ENCODE results near the gene APLNR.

Gene APLNR

DNA sequence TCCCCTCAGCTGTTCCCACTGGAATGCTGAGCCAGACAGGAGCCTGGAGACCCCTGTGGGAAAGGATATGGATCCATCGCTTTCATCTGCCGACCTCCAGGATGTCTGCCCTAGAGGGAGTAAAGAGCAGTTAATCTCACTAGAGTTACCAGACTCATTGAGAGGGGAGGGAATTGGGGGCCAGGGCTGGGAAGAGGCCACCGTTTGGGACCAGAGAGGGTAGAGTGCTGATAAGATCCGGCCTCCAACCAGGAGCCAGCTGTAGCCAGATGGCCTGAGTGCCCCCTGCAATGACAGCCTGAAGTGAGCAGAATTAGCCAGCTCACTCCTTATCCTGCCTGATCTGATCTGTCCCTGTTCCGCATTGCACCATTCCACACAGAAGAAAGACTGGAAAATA, 3.7 kb upstream of the APLNR start:
- Mint-ChIP-seq H3K36me3 (ENCODE audit: low read depth) (no peaks in the 10 kb centered on the region), H3K4me3 (no peak overlapping the region), H3K4me1 (ENCODE audit: low read depth) (peaks cover 9% of the 10 kb centered on the region), H3K27ac (no peak overlapping the region), H3K27me3 (ENCODE audit: low read depth) (peaks cover 13% of the 10 kb centered on the region), H3K9me3 (no peaks in the 10 kb centered on the region)
- no peak for DNase-seq (ENCODE audit: low spot score)

DNA sequence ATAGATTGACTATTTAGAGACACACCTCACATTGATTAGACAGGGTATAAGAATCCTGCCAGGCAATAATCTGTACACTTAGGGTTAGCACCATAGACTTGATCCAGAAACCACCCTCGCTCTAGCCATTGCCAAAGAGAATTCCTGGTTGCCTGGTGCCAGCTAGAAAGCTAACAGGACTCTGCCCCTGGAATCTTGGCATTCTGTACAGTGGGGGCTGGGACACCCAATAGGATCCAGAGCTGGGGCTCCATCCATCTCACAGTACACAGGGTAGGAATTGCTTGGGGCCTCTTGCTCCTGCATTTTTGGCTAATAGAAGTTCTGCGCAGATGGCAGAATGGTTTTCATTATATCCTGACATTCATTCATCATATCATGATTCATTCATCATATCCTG, 3.0 kb upstream of the APLNR start:
- H3K4me1 Mint-ChIP-seq (ENCODE audit: low read depth) = peaks cover 9% of the 10 kb centered on the region
- H3K27me3 Mint-ChIP-seq (ENCODE audit: low read depth) = peaks cover 17% of the 10 kb centered on the region
- no peak overlapping the region for H3K27ac Mint-ChIP-seq
- H3K9me3 Mint-ChIP-seq = no peaks in the 10 kb centered on the region
- H3K36me3 Mint-ChIP-seq (ENCODE audit: low read depth) = no peaks in the 10 kb centered on the region
- no peak for DNase-seq (ENCODE audit: low spot score)
- no peak overlapping the region for H3K4me3 Mint-ChIP-seq

- Mint-ChIP-seq H3K27me3 (ENCODE audit: low read depth) (peaks cover 20% of the 10 kb centered on the region), H3K9me3 (no peaks in the 10 kb centered on the region)
- DNase-seq (ENCODE audit: low spot score) = no peak
These were observed 2.3 kb upstream of the APLNR start for GRCh38 chr11:57239348-57239747.

GRCh38 chr11:57235761-57236703, 1.0 kb downstream of the APLNR start:
- no peak overlapping the region for H3K27ac Mint-ChIP-seq
- no peak overlapping the region for H3K4me3 Mint-ChIP-seq
- DNase-seq (ENCODE audit: low spot score) = no peak
- peaks cover 46% of the 10 kb centered on the region for H3K27me3 Mint-ChIP-seq (ENCODE audit: low read depth)
- H3K9me3 Mint-ChIP-seq = no peaks in the 10 kb centered on the region
- H3K36me3 Mint-ChIP-seq (ENCODE audit: low read depth) = no peaks in the 10 kb centered on the region
- peaks cover 6% of the 10 kb centered on the region for H3K4me1 Mint-ChIP-seq (ENCODE audit: low read depth)

More at GRCh38 chr11:57239348-57239747, 2.3 kb upstream of the APLNR start:
- Mint-ChIP-seq H3K4me1 (ENCODE audit: low read depth) (peaks cover 6% of the 10 kb centered on the region), H3K36me3 (ENCODE audit: low read depth) (no peaks in the 10 kb centered on the region), H3K4me3 (no peak overlapping the region), H3K27ac (no peak overlapping the region)

DNA sequence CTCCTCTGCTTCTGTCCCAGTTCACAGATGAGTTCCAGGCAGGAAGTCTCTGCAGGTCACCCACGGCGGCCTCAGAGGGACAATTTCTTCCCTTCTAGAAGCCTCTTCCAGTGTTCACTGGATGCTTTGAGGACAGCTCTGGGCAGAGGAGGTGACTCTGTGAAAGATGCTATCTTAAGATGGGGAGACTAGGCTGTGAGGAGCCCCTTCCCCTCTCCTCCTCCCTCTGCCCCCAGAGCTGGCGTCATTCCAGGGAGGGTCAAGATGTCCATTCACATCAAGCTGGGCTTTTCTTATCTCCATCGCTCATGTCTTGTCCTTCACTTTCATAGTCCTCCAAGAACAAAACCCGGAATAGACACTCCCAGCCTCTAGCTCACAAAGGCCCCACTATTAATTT, 3.3 kb downstream of the APLNR start:
- Mint-ChIP-seq H3K4me3 (no peak overlapping the region), H3K9me3 (no peaks in the 10 kb centered on the region), H3K4me1 (ENCODE audit: low read depth) (peaks cover 6% of the 10 kb centered on the region), H3K36me3 (ENCODE audit: low read depth) (no peaks in the 10 kb centered on the region), H3K27ac (no peak overlapping the region), H3K27me3 (ENCODE audit: low read depth) (peaks cover 59% of the 10 kb centered on the region)
- no peak for DNase-seq (ENCODE audit: low spot score)

GRCh38 chr11:57231539-57232253, 5.4 kb downstream of the APLNR start:
- H3K36me3 Mint-ChIP-seq (ENCODE audit: low read depth) = no peaks in the 10 kb centered on the region
- H3K9me3 Mint-ChIP-seq = no peaks in the 10 kb centered on the region
- DNase-seq (ENCODE audit: low spot score) = no peak
- no peak overlapping the region for H3K27ac Mint-ChIP-seq
- H3K4me1 Mint-ChIP-seq (ENCODE audit: low read depth) = no peaks in the 10 kb centered on the region
- H3K27me3 Mint-ChIP-seq (ENCODE audit: low read depth) = peaks cover 49% of the 10 kb centered on the region
- H3K4me3 Mint-ChIP-seq = no peak overlapping the region

- H3K9me3 Mint-ChIP-seq = no peaks in the 10 kb centered on the region
- DNase-seq (ENCODE audit: low spot score) = no peak
- no peaks in the 10 kb centered on the region for H3K36me3 Mint-ChIP-seq (ENCODE audit: low read depth)
- H3K4me1 Mint-ChIP-seq (ENCODE audit: low read depth) = no peaks in the 10 kb centered on the region
- H3K27me3 Mint-ChIP-seq (ENCODE audit: low read depth) = peaks cover 48% of the 10 kb centered on the region
- no peak overlapping the region for H3K4me3 Mint-ChIP-seq
- no peak overlapping the region for H3K27ac Mint-ChIP-seq
These were observed 6.1 kb downstream of the APLNR start for GRCh38 chr11:57230791-57231538.

DNA sequence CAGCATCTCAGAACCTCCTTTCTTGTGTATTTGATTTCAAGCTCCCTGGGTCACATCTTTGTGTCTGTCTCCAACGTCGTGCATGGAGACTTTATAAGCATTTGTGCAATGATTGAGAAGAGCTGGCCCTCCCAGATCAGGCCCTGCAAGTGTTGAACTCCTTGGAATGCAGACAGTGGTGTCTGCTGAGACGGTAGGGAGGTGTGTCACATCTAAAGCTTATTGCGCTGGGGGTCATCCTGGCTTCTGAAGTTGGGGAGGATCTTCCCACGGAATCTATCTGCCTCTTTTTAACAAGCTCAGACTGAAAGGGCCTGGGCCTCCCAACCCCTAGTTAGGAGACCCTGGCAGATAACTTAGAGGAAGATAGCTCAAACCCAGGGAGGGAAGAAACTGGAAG, 6.7 kb downstream of the APLNR start:
- Mint-ChIP-seq H3K4me3 (no peak overlapping the region), H3K27me3 (ENCODE audit: low read depth) (peaks cover 44% of the 10 kb centered on the region)

GRCh38 chr11:57228600-57228999, 8.4 kb downstream of the APLNR start:
- Mint-ChIP-seq H3K9me3 (no peaks in the 10 kb centered on the region), H3K27me3 (ENCODE audit: low read depth) (peaks cover 35% of the 10 kb centered on the region), H3K4me1 (ENCODE audit: low read depth) (no peaks in the 10 kb centered on the region), H3K27ac (no peak overlapping the region), H3K36me3 (ENCODE audit: low read depth) (no peaks in the 10 kb centered on the region), H3K4me3 (no peak overlapping the region)
- no peak for DNase-seq (ENCODE audit: low spot score)

More for the DNA sequence above, 6.7 kb downstream of the APLNR start:
- no peaks in the 10 kb centered on the region for H3K9me3 Mint-ChIP-seq
- no peaks in the 10 kb centered on the region for H3K36me3 Mint-ChIP-seq (ENCODE audit: low read depth)
- H3K27ac Mint-ChIP-seq = no peak overlapping the region
- DNase-seq (ENCODE audit: low spot score) = no peak
- H3K4me1 Mint-ChIP-seq (ENCODE audit: low read depth) = no peaks in the 10 kb centered on the region

- peaks cover 2% of the 10 kb centered on the region for H3K27me3 Mint-ChIP-seq (ENCODE audit: low read depth)
- H3K9me3 Mint-ChIP-seq = no peaks in the 10 kb centered on the region
These were observed 12.5 kb downstream of the APLNR start for GRCh38 chr11:57224537-57224936.

GRCh38 chr11:57224128-57224527, 12.9 kb downstream of the APLNR start:
- H3K36me3 Mint-ChIP-seq (ENCODE audit: low read depth) = no peaks in the 10 kb centered on the region
- no peak for DNase-seq (ENCODE audit: low spot score)
- H3K4me1 Mint-ChIP-seq (ENCODE audit: low read depth) = no peaks in the 10 kb centered on the region
- no peaks in the 10 kb centered on the region for H3K27me3 Mint-ChIP-seq (ENCODE audit: low read depth)
- no peak overlapping the region for H3K27ac Mint-ChIP-seq
- no peaks in the 10 kb centered on the region for H3K9me3 Mint-ChIP-seq
- H3K4me3 Mint-ChIP-seq = no peak overlapping the region

More at GRCh38 chr11:57224537-57224936, 12.5 kb downstream of the APLNR start:
- Mint-ChIP-seq H3K4me1 (ENCODE audit: low read depth) (no peaks in the 10 kb centered on the region), H3K4me3 (no peak overlapping the region), H3K27ac (no peak overlapping the region), H3K36me3 (ENCODE audit: low read depth) (no peaks in the 10 kb centered on the region)
- no peak for DNase-seq (ENCODE audit: low spot score)

- no peak for DNase-seq (ENCODE audit: low spot score)
- H3K9me3 Mint-ChIP-seq = no peaks in the 10 kb centered on the region
- H3K4me3 Mint-ChIP-seq = no peak overlapping the region
- H3K27ac Mint-ChIP-seq = no peak overlapping the region
- no peaks in the 10 kb centered on the region for H3K36me3 Mint-ChIP-seq (ENCODE audit: low read depth)
- H3K27me3 Mint-ChIP-seq (ENCODE audit: low read depth) = no peaks in the 10 kb centered on the region
- no peaks in the 10 kb centered on the region for H3K4me1 Mint-ChIP-seq (ENCODE audit: low read depth)
These were observed 13.4 kb downstream of the APLNR start for GRCh38 chr11:57223601-57224000.

DNA sequence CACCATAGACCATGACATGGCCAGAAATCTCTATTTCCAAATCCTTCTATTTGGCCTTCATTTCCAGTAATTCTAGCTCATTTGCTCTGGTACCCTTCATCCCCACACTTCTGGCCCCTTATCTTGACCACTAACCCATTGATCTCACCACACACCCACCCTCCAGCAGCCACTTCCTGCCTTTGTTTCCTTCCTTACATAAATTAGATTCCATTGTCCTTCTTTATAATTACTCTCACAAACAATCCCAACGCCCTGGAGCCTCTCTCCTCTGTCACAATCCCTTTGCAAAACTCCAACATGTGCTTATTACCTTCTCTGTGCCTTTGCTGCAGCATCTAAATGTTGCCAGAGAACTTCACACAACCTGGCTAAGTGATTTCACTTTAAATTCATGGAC, 14.8 kb downstream of the APLNR start:
- H3K27me3 Mint-ChIP-seq (ENCODE audit: low read depth) = no peaks in the 10 kb centered on the region
- H3K36me3 Mint-ChIP-seq (ENCODE audit: low read depth) = no peaks in the 10 kb centered on the region
- H3K9me3 Mint-ChIP-seq = no peaks in the 10 kb centered on the region
- H3K27ac Mint-ChIP-seq = no peak overlapping the region
- no peak for DNase-seq (ENCODE audit: low spot score)
- no peak overlapping the region for H3K4me3 Mint-ChIP-seq
- H3K4me1 Mint-ChIP-seq (ENCODE audit: low read depth) = no peaks in the 10 kb centered on the region
